ENCODE measurements around the gene MUC5B.
A peak's percentile ranks its signal among the peaks of the same experiment; 100 is the strongest.

Gene MUC5B

GRCh38 chr11:1300569-1301187 is 77.8 kb downstream of the MUC5B start:
- DNase-seq (ENCODE audit: low read depth), result no peak
- no peak overlapping the region for H3K4me3 ChIP-seq (replicated peaks; ENCODE audit: low read depth, low read length)
- TF ChIP-seq CTCF (IDR thresholded peaks at IDR 0.05; ENCODE audit: low read length, missing control alignments), result no peak

DNA sequence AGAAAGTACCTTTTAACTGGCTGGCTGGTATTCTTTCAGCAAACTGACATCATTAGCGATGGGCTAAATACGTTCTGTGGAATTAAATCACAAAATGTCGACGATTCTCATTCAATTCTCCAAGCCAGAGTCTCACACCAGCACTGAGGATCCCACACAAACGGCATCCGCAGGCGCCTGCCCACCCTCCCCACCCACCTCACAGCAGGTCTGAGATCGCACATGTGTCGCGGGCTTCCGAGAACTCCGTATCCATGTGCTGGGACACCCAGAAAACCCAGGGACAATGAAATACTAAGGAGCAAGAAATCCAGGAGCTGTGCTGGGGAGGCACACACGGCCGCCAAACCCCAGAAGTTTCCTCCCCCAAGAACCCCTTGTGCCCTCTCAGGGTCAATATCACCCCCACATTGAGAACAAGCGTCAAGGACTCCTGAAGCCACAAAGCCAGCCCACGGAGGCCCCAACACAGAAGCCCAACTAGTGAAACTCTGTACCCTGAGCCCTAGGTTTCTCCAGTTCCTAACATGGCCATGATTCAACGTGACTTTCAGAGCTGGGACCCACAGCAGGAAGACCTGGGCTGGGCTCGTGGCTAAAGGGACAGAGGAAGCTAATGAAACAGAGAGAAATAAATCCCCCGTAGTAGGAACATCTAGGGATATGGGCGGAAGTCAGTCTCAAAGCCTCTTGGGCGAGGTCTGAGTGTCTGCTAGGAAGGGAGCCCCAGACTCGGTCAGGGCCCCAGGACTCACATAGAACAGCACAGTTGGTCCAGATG is 78.5 kb downstream of the MUC5B start:
- DNase-seq (ENCODE audit: low read depth), result no peak
- no peak for TF ChIP-seq CTCF (IDR thresholded peaks at IDR 0.05; ENCODE audit: low read length, missing control alignments)

GRCh38 chr11:1302041-1302460 is 79.2 kb downstream of the MUC5B start:
- TF ChIP-seq CTCF (IDR thresholded peaks at IDR 0.05; ENCODE audit: low read length, missing control alignments), result no peak
- DNase-seq (ENCODE audit: low read depth), result no peak
- H3K4me3 ChIP-seq (replicated peaks; ENCODE audit: low read depth, low read length), result no peak overlapping the region

More for the DNA sequence above, 78.5 kb downstream of the MUC5B start:
- no peak overlapping the region for H3K4me3 ChIP-seq (replicated peaks; ENCODE audit: low read depth, low read length)

- TF ChIP-seq CTCF (IDR thresholded peaks at IDR 0.05; ENCODE audit: low read length, missing control alignments), result no peak
- DNase-seq (ENCODE audit: low read depth), result no peak
- H3K4me3 ChIP-seq (replicated peaks; ENCODE audit: low read depth, low read length), result no peak overlapping the region
Measured at GRCh38 chr11:1302461-1303125, 79.7 kb downstream of the MUC5B start.

DNA sequence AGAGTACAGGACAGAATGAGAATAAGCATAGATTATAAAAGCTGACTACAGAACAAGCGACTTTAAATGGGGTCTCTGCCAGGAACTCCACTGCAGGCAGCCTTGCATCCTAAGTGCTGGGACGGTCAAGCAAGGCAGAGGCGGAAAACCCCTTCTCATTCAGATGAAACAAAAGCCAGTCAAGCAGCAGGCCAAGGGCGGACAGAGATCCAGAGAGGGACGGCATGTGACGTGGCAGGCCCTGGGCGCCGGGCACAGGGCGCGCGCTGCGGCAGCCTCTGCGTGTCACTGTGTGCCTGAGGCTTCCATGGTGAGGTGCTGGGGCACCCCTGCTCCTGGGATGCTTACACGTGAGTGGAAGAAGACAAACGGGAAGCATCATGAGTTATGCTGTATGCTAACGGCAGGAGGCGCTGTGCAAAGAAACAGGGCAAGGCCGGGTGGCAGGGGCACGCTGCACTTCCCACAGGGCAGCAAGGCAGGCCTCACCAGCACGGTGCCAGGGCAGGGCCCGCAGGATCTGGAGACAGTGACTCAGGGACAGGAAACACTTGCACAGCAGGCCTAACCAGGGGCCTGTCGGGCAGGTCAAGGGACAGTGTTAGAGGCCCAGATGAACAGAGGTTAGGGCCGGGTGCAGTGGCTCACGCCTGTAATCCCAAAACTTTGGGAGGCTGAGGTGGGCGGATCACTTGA is 80.4 kb downstream of the MUC5B start:
- peak; percentile 17 for TF ChIP-seq CTCF (IDR thresholded peaks at IDR 0.05; ENCODE audit: low read length, missing control alignments)

DNA sequence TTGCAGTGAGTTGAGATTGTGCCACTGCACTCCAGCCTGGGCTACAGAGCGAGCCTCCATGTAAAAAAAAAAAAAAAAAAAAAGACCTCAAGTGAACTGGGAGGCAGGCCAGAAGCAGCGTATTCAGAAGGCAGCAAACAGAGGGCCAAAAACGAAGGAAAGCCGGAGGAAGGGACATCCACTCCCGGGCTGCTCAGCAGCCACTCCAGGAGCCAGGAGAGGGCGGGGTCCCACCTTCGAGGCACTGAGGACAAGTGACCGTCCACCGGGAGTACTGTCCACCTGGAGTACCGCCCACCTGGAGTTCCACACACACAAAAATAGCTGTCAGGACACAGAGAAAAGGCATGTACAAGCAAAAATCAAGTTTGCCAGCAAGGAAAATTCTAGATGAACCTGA is 81.1 kb downstream of the MUC5B start:
- no peak for DNase-seq (ENCODE audit: low read depth)
- H3K4me3 ChIP-seq (replicated peaks; ENCODE audit: low read depth, low read length), result no peak overlapping the region
- TF ChIP-seq CTCF (IDR thresholded peaks at IDR 0.05; ENCODE audit: low read length, missing control alignments), result no peak

More for the DNA sequence above, 80.4 kb downstream of the MUC5B start:
- H3K4me3 ChIP-seq (replicated peaks; ENCODE audit: low read depth, low read length), result no peak overlapping the region
- DNase-seq (ENCODE audit: low read depth), result no peak

All from fibroblast of pulmonary artery (primary cell).